Right renal cortex interstitium (tissue), 3 donors: ENCODE results near the gene HOXB13. TPM values are rescaled to one million over a fixed set of nuclear protein-coding genes. Genes with fewer than 3 reads are reported as not detected.

ENCODE experiments used
- DNase-seq, 3 donors: peaks; one replicate each; pipeline ENCODE4 v3.0.0-alpha.2; 2013; ENCODE audit warnings: low read depth in 3 of 3, low spot score in 2 of 3
- polyA plus RNA-seq, 3 donors: library from polyadenylated mRNA; unstranded; fragments of 120-200 nt; gene quantifications; one replicate each; pipeline ENCODE4 v1.2.1, GENCODE V29; 2013; ENCODE audit not compliant: insufficient read length in 3 of 3

Gene HOXB13
- polyA plus RNA-seq, 3 donors = not detected

DNA sequence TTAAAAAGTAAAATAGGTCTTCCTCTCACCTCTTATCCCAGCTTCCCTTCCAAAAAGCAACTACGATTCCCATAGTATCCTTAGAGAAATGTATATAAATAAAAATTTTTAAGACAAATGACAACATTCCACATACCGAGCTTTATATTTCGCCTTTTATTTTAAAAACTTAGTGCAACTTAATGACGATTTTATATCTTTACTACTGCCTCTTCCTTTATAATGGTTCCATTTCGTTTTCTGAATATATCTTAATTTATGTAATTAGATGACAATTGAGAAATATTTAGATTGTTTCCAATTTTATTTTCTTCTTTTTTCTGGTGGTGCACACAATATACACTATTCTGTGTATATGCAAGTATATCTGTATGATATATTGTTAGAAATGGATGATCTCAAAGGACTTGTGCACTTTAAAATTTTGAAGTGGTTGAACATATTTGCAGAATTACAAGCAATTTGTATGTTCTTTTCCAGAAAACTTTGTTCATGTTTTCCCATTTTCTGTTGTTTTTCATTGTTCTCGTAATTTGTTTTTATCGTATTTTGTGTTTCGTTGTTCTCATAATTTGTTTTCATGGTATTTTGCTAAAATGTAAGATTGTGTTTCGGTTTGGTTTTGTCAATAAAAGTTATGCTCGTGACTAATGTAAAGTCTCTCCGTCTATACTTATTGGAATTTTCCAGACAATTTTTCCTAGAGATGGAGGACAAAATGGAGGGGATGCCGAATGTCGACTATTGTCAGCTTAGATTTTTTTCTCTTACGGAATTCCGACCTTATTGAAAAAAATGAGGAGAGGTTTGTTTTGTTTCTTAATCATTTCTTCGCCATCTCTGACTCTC lies 20.4 kb upstream of the HOXB13 start:
- DNase-seq = no peak

DNA sequence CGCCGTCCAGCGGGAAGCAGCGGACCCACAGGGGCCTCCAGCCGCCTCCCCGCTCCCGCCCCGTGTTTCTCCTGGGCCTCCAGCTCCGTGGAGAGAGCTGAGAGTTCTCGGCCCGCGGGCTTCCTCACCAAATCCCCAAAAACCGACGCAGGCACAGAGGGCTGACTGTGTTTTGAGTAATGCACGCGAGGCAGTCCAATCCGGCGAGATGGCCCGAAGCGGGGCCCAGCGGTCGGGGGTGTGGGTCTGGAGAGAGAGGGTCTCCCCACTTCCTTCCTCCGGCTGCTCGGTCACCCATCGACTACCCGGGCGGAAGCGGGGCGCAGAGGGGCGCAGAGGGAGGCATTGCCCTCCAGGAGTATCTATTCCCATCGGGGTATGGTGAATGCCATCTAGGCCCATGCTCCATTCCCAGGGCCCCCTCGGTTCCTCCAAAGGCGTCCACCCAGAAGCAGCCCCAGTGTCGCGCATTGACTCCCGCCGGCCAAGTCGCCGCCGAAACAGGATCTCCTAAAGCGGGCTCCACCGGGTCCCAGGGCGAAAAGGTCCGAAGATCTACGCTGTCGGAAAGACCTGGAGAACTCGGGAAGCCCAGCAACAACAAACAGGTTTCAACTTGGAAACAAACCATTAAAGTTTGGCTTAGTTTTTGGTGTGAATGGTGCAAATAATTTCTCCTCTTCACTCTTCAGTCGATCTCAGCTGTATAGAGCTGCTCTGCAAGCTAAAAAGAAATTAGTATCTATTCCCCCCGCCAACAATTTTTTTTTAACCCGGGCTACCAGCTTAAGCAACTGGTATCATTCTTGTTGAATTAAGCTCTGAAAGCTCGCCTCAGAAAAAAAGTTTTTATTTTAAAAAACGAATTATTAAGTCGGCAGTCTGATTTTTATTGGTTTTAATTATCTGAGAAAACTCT lies 19.2 kb upstream of the HOXB13 start:
- DNase-seq = no peak

DNA sequence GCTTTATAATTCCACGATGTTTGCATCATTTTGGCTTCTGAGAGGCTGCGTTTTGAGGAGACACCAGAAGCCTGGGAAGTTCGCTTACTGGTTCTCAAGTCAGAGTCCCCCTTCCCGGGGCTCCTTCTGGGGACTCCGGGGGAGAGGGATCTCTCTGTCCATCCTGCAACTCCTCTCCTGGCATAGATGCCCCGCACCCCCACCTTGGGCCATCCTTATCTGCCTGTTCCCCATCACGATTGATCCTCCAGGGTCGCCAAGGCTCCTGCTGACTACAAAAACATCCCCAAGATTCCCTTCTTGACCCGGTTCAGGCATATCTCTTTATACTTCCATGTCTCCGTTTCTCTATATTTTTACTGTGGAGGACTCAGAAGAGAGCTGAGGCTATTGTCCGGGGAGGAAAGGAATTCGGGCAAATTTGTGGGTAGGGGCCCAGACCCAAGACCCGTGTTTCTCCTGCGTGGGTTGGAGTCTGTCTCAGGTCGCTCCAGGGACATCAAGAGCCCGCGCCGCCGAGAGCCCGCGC lies 18.4 kb upstream of the HOXB13 start:
- DNase-seq = no peak

DNA sequence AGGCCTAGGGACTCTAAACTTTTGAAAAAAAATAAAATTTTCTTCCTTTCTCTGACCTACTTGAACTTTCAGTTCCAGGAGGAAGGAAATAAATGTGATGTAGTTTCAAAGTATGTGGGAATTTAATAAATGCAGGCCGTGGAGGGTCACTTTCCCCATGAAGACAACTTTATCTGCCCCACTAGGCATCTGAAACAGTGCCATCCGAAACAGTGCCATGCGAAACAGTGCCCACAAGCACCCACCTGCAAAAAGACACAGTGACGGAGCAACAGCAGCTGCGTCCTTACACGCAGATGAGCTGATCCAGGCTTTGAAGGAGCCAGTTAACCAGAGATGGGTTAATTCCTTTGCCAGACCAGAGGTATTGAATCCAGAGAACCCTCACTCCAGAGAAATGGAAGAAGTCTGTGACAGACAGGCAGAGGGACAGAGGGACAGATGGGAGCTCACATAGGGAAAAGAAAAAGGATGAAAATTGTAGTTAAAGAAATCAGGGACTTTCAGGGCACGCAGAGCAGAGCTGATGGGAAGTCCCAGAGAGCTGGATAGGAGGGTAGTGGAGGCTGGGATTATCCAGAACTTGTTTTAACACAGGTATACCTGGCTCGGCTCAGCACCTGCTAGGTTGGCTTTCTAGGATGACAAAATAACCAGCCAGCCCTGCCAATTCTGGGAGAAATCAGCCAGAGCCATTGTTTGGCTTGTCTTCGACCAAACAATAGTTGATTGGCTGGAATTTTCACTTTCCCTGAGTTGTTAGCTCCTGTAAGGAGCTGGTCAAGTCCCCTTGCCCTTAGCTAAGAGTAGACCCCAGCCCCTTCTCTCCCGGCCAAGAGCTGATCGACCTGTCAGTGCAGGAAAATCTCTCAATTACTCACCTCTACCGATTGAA lies 17.1 kb upstream of the HOXB13 start:
- DNase-seq = no peak

DNA sequence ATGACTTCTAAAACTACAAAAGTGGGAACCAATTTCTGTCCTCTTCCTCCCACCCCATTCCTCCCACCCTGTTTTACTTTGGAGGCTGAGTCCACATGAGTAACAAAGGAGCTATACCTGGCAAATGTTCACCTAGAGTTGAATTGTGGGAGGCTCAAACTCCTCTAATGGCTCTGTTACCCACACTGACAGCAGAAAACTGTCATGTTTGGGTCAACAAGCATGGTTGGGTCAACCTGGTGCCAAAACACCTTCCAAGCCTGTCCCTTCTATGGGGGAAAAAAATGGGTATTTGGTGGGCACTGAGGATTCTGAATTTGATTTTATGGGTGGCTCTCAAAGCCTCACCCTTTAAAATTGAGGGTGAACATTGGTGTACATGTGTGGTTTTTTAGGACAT lies 12.0 kb upstream of the HOXB13 start:
- no peak for DNase-seq

DNA sequence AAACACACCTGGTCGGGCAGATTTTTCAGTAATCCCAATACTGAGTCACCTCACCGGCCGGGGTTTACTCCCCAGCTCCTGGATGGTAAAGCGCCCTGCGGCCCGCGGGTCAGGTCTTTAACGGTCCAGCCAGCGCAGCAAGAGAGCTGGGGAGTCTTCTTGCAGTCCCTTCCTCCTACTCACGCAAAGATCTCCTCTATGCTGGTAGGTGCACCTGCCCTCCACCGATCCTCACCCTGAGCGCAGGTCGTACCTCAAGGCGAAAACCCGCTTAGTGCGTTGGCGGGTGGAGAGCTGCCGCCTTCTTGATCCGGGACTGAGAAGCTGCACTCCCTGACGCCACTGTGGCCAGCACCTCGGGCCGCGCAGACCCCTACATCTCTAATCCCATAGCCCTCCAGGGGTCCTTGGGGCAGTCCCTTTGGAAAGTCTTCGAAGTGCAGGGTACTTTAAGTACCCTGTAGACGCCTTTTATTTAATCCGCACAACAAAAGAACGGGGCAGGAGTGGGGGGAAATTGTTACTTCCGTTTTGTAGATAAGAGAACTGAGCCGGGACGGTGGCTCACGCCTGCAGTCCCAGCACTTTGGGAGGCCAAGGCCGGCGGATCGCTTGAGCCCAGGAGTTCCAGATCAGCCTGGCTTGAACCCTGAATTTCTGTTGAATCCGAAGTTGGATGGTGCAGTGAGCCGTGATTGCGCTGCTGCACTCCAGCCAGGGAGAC lies 10.4 kb upstream of the HOXB13 start:
- DNase-seq = no peak

DNA sequence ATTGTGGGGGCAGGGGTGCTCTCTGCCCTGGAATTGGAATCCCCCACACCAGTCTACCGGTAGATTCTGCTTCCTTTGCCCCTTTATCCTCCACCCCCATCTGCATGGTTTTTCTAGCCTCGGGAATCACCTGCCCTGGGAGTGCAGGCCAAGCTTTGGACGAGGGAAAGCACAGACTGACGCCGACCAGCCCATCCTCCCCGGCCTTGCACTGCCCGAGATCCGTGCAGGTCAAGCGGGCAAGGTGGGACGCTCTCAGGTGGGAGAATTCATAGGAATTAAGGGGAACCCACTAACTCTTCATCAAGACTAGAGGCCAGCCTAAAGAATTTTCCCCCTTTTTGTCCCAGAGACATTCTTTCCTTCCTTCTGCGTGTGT lies 9.9 kb upstream of the HOXB13 start:
- no peak for DNase-seq

DNA sequence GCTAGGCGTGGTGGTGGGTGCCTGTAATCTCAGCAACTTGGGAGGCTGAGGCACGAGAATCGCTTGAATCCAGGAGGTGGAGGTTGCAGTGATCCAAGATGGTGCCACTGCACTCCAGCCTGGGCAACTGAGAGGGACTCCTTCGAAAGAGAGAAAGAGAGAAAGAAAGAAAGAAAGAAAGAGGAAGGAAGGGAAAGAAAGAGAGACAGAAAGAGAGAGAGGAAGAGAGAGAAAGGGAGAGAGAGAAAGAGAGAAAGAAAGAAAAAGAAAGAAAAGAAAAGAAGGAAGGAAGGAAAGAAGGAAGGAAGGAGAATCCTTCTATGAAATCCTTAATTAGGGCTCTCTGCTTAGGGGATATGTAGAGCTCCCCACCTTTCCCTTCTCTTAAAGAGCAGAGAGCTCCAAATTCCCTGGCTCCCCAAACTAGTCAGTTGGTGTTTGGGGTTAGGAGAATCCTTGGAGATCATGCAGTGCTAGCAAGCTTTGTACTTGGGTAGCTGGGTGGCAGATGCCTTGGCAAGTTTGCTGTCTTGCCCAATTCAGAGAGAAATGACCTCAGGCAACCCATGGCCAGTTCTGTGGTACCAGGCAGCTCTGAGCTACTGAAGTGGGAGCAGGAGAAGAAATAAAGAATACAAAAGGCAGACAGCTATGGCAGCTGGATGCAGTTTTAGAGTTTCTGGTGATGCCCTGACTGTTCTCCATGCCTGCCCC lies 8.9 kb upstream of the HOXB13 start:
- DNase-seq = no peak

DNA sequence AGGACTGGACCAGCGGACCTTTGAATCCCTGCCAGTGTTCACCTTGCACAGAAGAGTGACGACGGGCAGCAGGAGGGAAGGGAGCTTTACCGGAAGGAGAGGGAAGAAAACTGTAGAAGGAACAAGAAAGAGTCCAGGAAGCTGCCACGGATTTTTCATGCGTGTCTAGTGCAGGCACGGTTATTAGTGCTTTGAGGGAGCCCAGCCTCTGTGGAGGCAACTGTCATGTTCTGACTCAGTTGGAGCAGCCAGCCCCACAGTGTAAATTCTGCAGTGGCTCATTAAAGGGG lies 6.5 kb upstream of the HOXB13 start:
- DNase-seq = no peak

DNA sequence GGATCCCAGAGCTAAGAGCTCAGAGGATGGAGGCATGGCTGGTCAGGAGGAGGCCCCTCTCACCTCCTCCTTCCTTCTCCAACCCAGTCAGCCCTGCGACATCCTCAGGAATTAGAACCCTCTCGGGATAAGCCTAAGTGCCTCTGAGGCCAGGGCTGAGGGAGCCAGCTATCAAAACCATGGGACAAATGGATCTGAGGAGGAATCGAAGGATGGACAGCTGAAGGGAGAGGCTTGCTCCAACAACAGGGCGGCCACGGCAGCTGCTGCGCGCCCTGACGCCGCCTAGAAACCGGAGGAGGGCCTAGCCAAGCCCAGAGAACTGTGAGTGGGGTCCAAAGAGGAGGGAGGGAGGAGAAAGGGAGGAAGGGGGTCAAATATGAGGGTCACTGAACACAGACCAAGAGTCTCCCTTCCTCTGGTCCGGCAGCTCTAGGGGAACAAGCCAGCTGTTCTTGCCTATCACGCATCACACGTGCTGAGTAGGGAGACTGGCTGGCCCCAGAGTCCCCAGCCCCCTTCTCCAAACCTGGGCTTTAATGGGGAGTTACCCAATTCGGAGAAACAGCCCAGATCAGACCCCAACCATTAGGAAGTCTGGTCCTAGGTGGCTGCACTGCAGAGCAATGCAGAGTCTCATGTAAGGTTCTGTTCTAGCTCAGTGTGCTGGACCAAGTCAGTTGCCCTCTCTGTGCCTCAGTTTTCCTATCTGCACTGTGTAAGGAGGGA lies 5.9 kb upstream of the HOXB13 start:
- DNase-seq = no peak

DNA sequence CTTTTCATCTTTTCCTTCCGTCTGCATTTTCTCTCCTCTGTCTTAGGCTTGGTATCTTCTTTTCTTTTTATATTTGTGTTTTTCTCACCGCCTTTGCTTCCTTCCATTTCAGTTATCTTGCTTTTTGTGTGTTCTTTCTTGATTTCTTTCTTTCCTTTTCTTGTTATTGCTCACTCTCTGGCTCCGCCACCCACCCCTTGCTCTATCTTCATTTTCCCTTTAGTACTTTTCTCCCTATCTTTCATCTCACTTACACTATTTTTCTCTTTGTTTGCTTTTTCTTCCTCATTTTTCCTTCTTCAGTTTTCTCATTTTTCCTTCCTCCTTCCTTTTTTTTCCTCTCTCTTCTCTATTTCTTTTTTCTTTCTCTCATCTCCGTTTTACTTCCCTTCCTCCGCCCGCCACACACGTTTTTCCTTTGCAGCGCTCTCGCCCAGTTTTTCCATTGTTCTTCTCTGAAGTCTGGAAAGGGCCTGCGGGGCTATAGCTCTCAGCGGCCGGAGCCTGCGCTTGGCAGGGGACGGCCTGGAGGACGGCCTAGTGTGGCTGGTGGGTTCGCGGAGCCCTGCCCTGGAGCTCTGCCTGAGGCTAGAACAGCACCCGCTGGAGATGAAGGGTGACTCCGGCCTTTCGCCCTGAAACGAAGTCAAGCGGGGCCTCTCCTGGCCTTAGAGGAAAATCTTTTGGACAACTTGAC lies 5.2 kb upstream of the HOXB13 start:
- no peak for DNase-seq

DNA sequence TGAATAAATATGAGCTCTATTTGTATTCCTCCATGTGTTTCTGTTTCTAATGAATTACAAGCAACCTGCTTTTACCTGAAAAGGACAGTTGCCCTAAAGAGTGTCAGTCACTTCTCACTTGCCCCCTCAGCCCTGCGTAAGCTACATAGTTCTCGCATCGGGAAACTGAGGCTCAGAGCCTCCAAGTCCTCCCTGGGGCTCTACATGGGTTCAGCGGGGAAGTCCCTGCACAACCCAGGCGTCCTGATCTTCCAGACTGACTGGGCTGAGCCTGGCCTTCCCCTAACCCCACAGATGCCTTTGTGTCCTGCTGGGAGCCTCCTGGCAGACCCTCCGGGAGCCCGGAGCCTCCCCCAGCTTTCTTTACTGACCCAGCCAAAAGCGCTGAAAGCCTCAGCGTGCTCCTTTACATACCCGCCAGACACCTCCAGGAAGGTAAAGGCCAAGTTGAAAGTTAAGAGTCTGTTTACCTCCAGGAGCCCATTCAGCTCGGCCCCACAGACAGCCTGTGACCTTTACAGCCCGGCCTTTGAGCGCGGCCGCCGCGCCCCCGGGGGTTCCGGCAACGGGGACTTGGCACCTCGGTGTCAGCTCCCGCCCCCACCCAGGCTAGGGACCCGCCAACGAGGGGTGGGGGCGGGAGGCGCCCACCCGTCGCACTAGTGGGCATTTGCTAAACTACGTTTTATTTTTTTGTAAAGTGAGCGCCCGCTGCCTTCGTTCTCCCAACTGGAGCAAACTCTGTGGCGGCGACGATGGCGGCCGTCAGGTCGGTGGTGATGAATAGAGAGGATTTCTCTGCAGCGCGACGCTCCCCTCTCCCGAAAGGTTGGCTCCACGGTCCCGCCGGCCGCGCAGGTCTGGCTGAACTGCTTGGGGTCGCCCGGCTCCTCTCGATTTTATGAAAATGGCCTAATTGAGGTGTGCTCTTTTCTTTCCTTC lies 4.4 kb upstream of the HOXB13 start:
- no peak for DNase-seq

DNA sequence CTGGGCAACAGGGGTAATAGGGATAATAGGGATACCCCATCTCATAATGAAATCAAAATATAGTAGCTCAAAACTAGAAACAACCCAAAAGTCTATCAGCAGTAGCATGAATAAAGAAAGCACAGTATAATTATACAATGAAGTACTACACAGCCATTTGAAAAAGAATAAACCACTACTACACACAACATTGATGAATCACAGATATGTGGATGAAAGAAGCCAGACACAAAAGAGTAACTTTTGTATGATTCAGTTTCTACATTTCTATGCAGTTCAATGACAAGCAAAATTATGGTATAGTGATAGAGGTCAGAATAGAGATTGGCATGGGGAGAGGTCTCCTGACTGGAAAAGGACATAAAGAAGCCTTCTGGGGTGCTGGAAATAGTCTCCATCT lies 2.8 kb upstream of the HOXB13 start:
- no peak for DNase-seq

DNA sequence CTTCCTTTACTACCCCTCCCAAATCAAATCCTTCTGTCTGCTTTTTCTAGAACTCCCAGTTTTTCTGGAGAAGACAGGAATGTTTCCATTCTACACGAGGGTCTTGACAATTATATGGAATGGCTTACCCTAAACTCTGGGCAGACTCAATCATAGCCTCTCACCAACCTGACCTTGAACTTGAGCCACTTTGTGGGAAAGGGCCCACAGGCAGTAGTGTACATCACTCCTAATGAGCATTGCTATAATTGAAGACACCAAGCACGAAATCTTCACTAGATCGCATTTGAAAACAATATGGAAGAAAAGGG lies 1.6 kb upstream of the HOXB13 start:
- DNase-seq = no peak

DNA sequence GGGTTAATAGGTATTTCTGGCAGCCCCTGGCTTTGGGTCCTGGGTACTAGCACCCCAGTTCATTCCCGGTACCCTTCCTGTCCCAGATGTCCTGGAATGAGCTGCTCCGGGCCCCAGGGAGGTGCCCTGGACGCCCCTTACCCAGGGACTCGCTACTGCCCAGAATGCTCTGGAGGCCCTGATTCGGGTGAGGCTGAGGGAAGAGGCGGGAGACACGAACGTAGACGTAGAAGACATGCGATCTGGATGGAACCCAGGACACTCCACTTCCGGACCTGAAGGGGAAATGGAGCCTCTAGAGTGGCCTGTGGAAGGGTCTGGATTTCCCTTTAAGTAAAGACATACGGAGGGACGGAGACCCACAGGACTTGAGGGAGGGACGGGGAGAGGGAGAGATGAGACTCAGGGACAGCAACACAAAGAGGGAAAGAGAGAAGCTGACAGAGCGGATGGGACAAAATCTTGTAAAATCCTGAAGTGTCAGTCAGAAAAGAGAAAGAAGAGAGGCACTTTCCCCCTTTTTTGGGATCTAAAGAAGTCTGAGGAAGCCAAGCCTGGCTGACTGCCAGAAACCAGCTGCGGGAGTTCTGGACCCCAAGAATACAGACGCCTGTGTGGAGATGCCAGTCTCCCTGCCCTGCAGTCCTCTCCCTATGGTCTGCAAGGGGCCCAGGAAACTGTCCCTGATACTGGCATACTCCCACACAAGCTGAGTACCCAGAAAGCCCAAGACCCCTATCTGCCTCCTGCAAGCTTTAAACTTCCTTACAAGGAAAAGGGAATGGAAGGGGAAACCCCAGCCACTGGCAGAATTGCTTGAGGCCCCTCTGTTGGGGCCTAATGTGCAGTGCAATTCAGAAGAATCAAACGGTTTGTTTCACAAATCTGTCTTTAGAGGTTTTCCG lies 1.0 kb upstream of the HOXB13 start:
- no peak for DNase-seq

DNA sequence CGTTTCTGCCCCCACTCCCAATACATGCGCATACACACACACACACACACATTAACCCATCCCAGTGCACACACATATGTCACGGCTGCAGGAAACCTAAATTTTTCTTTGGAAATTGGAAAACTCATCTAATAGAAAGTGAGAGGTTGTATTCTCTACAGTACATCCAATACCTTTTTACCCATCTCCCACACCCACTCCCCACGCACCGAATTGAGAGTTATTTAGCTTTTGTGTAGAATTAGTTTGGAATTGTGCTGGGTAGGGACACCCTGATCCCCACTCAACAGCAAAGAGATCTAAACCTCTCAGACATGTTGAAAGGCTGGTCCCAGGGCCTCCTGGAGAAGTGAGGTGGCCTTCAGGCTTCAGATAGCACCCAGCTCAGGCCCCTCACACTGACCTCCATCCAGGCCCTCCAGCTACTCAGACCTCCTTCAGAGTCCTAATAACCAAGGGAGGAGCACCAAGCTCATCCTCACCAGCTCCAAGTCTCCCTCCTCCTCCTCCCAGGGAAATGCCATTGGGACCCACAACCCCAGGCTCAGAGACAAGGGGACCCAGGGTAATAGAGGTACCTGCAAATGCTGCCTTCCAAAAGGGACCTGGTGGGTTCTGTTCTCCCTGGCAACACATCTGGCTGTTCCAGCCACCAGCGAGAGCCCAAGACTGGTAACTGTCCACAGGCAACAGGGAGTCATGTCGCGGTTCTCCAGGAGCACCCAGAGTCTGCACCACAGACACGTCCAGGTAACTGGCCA lies 955 bp downstream of the HOXB13 start:
- DNase-seq = no peak
